Measurements from ENCODE around the gene RELN. TPM values are rescaled to one million over a fixed set of nuclear protein-coding genes. Genes with fewer than 3 reads are reported as not detected.
A peak's percentile ranks its signal among the peaks of the same experiment; 100 is the strongest.

Gene RELN
- total and polyA plus RNA-seq, 2 of the 13 experiments (the other 11 are each of a cell fraction or from before 2014, with no cell fraction given): 315 to 332 TPM

DNA sequence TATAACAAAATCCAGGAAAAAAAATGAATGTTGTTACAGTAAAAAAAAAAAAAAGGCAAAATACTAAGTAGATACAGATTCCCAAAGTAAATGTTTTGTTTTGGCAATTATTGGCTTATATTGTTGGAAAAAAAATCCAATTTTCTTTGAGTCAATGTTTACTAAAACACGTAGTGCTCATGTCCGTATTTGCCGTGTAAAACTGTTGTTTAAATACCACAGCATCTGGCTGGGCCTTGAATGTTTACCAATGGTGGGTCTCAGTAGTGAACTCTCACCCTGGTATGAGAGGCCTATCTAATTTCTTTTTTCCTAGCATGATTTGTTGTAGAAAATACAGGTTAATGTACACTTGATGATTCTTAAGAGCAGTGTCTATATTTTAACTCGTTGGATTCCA is 502.0 kb downstream of the RELN start (continued):
- TF ChIP-seq HHEX (CRISPR knock-in tag; IDR thresholded peaks at IDR 0.05): peak; percentile 97
- TF ChIP-seq MBD4 (IDR thresholded peaks at IDR 0.05; ENCODE audit: borderline replicate concordance, low read length): peak; percentile 39; the same call in 1 of the 2 replicates
- TF ChIP-seq BCL6 (CRISPR knock-in tag; IDR thresholded peaks at IDR 0.05): peak; percentile 21; the same call in 1 of the 2 replicates
- 0 out of 2 replicates have a peak, but pooled peaks have one; percentile 54 for TF ChIP-seq RERE (CRISPR knock-in tag; IDR thresholded peaks at IDR 0.05; ENCODE audit: low read depth)
- TF ChIP-seq FOXP1 (IDR thresholded peaks at IDR 0.05): no peak
- peak; percentile 71; the same call in 1 of the 2 replicates for TF ChIP-seq FOXP1 (CRISPR knock-in tag; IDR thresholded peaks at IDR 0.05)
- TF ChIP-seq TCF7 (IDR thresholded peaks at IDR 0.05; ENCODE audit: low read depth): peak; percentile 61
- no peak for TF ChIP-seq TAF1 (CRISPR knock-in tag; IDR thresholded peaks at IDR 0.05)
- no peak for TF ChIP-seq ZNF839 (CRISPR knock-in tag; IDR thresholded peaks at IDR 0.05; ENCODE audit: borderline replicate concordance)
- TF ChIP-seq SKIL (CRISPR knock-in tag; IDR thresholded peaks at IDR 0.05; ENCODE audit: borderline replicate concordance): no peak
- peak; percentile 14; the same call in 1 of the 2 replicates for TF ChIP-seq RXRB (CRISPR knock-in tag; IDR thresholded peaks at IDR 0.05; ENCODE audit: borderline replicate concordance)
- no peak for TF ChIP-seq E2F2 (CRISPR knock-in tag; IDR thresholded peaks at IDR 0.05; ENCODE audit: borderline replicate concordance)
- no peak for TF ChIP-seq TERF1 (CRISPR knock-in tag; IDR thresholded peaks at IDR 0.05)
- no peak for TF ChIP-seq STAT6 (CRISPR knock-in tag; IDR thresholded peaks at IDR 0.05; ENCODE audit: borderline replicate concordance)
- TF ChIP-seq KAT2B (IDR thresholded peaks at IDR 0.05; ENCODE audit: borderline replicate concordance, low read depth, low read length): no peak
- no peak; the same call in 2 of the 3 replicates for TF ChIP-seq MXI1 (IDR thresholded peaks at IDR 0.05; ENCODE audit: borderline replicate concordance, low read depth, low read length)
- TF ChIP-seq ZNF703 (CRISPR knock-in tag; IDR thresholded peaks at IDR 0.05; ENCODE audit: borderline replicate concordance): no peak
